ENCODE measurements around the gene NPHP1.

GRCh38 chr2:110120171-110121051 lies 84.4 kb downstream of the NPHP1 start:
- TF ChIP-seq CTCF (IDR thresholded peaks at IDR 0.05) (no peak), POLR2AphosphoS5 (IDR thresholded peaks at IDR 0.05) (peak; percentile 84), POLR2A (IDR thresholded peaks at IDR 0.05) (no peak)

Data from prostate gland (tissue), 2 donors.